ENCODE data around the gene TMEM270.

Gene TMEM270

GRCh38 chr7:73909051-73909941 is 48.3 kb downstream of the TMEM270 start:
- no peak for DNase-seq

DNA sequence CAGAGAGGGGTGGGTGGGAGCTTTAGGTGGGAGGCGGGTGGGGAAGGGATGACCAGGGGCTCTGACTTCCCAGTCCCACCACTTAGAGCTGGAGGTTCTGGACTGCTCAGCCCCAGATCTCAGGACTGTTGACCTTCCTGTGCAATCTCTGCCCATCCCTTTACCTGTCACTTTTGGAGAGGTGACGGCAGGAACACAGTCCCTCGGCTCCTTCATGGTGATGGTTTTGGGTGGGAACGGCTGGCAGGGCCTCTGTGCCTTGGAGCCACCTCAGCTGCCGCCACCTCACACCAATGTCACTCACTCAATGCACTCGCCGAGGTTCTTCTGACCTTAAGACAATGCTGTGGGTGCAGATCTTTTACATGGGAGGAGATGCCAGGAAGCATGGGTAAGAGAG is 49.0 kb downstream of the TMEM270 start:
- no peak for DNase-seq

DNA sequence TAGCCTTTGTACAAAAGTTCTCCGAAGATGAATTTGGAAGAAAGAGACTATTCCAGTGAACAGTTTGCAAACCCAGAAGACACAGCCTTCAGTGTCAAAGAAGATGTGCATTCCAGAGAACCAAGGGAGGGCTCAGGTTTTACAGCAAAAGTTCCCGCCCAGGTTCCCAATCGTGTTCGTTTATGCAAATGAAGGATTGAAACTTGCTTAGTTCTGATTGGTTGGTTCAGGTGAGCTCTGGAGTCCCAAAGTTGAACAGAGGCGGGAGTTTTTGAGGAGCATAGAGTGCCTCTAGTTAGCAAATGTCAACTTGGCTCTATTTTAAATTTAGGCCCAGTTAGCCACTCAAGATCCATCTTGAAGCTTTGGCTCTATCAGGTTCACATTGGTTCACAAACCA is 51.3 kb downstream of the TMEM270 start:
- DNase-seq, result no peak

Data from DMS79 (cell line).